Upper lobe of left lung (tissue), 6 donors: Measurements from ENCODE around the gene CLIP4. TPM values are rescaled to one million over a fixed set of nuclear protein-coding genes. Genes with fewer than 3 reads are reported as not detected.

Experiments
- ATAC-seq, 2 donors: fragments of 200-7000 bp; cut with Tn5 transposase; one replicate each; pipeline ENCODE4 v1.9.1; 2022; ENCODE audit warnings: mild to moderate bottlenecking in 2 of 2, moderate library complexity in 2 of 2; ENCODE audit not compliant: low FRiP score in 2 of 2
- DNase-seq, 2 donors: peaks; one replicate each; pipeline ENCODE4 v3.0.0-alpha.2; 2019 to 2020
- H3K27ac ChIP-seq, 4 donors: fragments of 200-600 bp; sonication (generic); one replicate each; pipeline ENCODE4 v1.5.1; 2016 to 2019
- H3K27me3 ChIP-seq, 4 donors: fragments of 200-600 bp; sonication (generic); one replicate each; pipeline ENCODE4 v1.5.1; 2017 to 2019
- H3K36me3 ChIP-seq, 4 donors: fragments of 200-600 bp; sonication (generic); one replicate each; pipeline ENCODE4 v1.5.1; 2016 to 2019
- H3K4me1 ChIP-seq, 4 donors: fragments of 200-600 bp; sonication (generic); one replicate each; pipeline ENCODE4 v1.5.1; 2018 to 2019
- H3K4me3 ChIP-seq, 4 donors: fragments of 200-600 bp; sonication (generic); one replicate each; pipeline ENCODE4 v1.5.1; 2017 to 2019; ENCODE audit warnings: mild to moderate bottlenecking in 2 of 4, moderate library complexity in 1 of 4
- H3K9me3 ChIP-seq, 4 donors: fragments of 200-600 bp; sonication (generic); one replicate each; pipeline ENCODE4 v1.5.1; 2018 to 2019
- CTCF ChIP-seq, 6 experiments: fragments of 450-650 bp in 4 of 6; fragments of 200-600 bp in 2 of 6; sonication (generic) in 2 of 6; IDR thresholded peaks; one replicate each; pipeline ENCODE4 v1.5.1; 2016 to 2019; ENCODE audit warnings: antibody characterized with exemption in 6 of 6
- EP300 ChIP-seq, 4 donors: sonication (generic); formaldehyde crosslinking; IDR thresholded peaks; one replicate each; pipeline ENCODE4 v1.5.1; 2017; ENCODE audit warnings: antibody characterized with exemption in 4 of 4, control low read depth in 2 of 4
- POLR2A ChIP-seq, 4 donors: fragments of 450-650 bp; IDR thresholded peaks; one replicate each; pipeline ENCODE4 v1.5.1; 2016 to 2017; ENCODE audit warnings: antibody characterized with exemption in 4 of 4, mild to moderate bottlenecking in 2 of 4
- POLR2AphosphoS5 ChIP-seq, 2 donors: sonication (generic); formaldehyde crosslinking; IDR thresholded peaks; one replicate each; pipeline ENCODE4 v1.5.1; 2017; ENCODE audit warnings: antibody characterized with exemption in 2 of 2
- WGBS, 2 donors: methylation state at CpG; one replicate each; pipeline ENCODE4 v1.1.5; 2017 to 2018; 5-methylcytosine and 5-hydroxymethylcytosine counted together
- total RNA-seq, 6 donors: library from RNA; depleted of rRNA in 4 of 6; stranded (reverse); fragments of >200 nt in 4 of 6; gene quantifications; one replicate each; pipeline versions ENCODE4 v1.1.0 to v1.2.1, GENCODE V29; 2016 to 2021
- donor health status: DM: no; HTN: no; CAD: no; lungs with moderate emphysema.
- donor health status: DM: no; HTN: yes; CAD: no; lungs with severe emphysema.

CLIP4 gene
- total RNA-seq, 6 donors from 2014 or later = 46.0 to 104 (median 69.5) TPM

DNA sequence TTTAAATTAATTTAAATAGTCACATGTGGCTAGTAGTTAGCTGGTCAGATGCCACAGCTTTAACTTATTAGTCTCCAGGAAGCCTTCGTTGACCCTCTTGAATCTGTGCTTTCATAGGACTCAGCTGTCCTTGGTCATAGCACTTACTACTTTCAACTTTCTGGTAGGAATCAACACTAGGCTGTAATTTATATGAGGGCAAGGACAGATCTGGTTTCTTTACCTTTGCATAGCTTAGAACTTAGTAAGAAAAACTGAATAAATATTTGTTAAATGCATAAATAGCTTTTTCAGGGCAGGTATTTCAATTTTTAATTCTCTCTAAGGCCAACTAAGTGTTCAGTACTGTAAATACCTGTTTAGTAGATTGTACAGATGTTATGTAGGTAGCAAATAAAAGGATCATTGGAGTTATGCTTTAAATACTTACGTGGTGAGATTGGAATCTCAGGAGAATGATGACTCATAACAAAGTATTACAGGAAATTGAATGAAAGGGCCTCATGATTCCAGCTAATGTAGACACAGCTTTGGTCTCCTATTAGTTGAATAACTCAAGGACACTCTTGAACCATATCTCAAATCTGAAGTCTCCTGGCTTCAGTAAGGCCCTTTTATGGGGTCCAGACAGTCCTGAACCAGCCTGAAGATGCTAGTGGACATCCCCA is 2.6 kb downstream of the CLIP4 start:
- 51 to 57% methylated on average over 2 of the region's 2 CpGs for WGBS, 2 donors
- peak overlapping the region; percentile 49 to 93 (median 75) for H3K27ac ChIP-seq
- DNase-seq = no peak
- no peaks in the 10 kb centered on the region for H3K9me3 ChIP-seq
- H3K36me3 ChIP-seq = no peaks in the 10 kb centered on the region
- TF ChIP-seq EP300 (IDR thresholded peaks at IDR 0.05) = peak in 1 of 4 donors; percentile 83
- no peak for TF ChIP-seq CTCF (IDR thresholded peaks at IDR 0.05)
- ATAC-seq = peak in 1 of 2 donors; percentile 39
- H3K27me3 ChIP-seq = peaks cover 0 to 3% (median 0%) of the 10 kb centered on the region in 4 donors
- H3K4me1 ChIP-seq = peaks cover 19 to 53% (median 22%) of the 10 kb centered on the region in 4 donors
- H3K4me3 ChIP-seq = no peak overlapping the region

- DNase-seq = no peak
- Histone ChIP-seq H3K9me3 (peaks cover 0 to 2% (median 0%) of the 10 kb centered on the region in 4 donors), H3K36me3 (peaks cover 0 to 3% (median 0%) of the 10 kb centered on the region in 4 donors), H3K27me3 (peaks cover 0 to 3% (median 0%) of the 10 kb centered on the region in 4 donors), H3K27ac (peak overlapping the region in 1 of 4 donors; percentile 89), H3K4me3 (no peak overlapping the region), H3K4me1 (peaks cover 16 to 48% (median 20%) of the 10 kb centered on the region in 4 donors)
- 43 to 52% methylated on average over 4 of the region's 4 CpGs for WGBS, 2 donors
- TF ChIP-seq POLR2AphosphoS5 (IDR thresholded peaks at IDR 0.05) = no peak
- TF ChIP-seq CTCF (IDR thresholded peaks at IDR 0.05) = no peak
- TF ChIP-seq EP300 (IDR thresholded peaks at IDR 0.05) = no peak
- TF ChIP-seq POLR2A (IDR thresholded peaks at IDR 0.05) = no peak
- ATAC-seq = no peak
Observed at GRCh38 chr2:29119211-29119610, 4.0 kb downstream of the CLIP4 start.

DNA sequence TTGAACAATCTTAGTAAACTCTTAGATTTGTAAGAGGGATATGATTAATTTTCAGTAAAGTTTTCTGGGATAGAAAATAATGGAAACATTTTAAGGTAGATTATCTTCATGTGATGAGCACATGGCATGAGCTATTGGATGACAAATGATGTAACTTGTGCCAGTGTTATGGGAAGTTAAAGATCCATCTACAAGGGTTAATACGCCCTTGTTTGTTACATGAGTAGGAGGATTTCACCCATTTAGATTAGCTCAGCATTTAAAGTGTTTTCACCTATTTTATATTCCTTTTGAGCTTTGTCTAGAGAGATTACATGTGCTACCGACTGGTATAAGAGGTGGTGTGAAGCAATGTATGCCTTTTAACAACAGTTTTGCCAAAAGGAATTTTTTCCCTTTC is 5.6 kb downstream of the CLIP4 start:
- H3K9me3 ChIP-seq = peaks cover 0 to 3% (median 0%) of the 10 kb centered on the region in 4 donors
- 79 to 83% methylated on average over 2 of the region's 2 CpGs for WGBS, 2 donors
- peaks cover 0 to 3% (median 0%) of the 10 kb centered on the region in 4 donors for H3K36me3 ChIP-seq
- H3K27ac ChIP-seq = no peak overlapping the region
- H3K4me1 ChIP-seq = peaks cover 8 to 33% (median 14%) of the 10 kb centered on the region in 4 donors
- H3K4me3 ChIP-seq = no peak overlapping the region
- TF ChIP-seq POLR2AphosphoS5 (IDR thresholded peaks at IDR 0.05) = no peak
- no peak for TF ChIP-seq EP300 (IDR thresholded peaks at IDR 0.05)
- TF ChIP-seq POLR2A (IDR thresholded peaks at IDR 0.05) = no peak
- TF ChIP-seq CTCF (IDR thresholded peaks at IDR 0.05) = no peak
- ATAC-seq = no peak
- DNase-seq = no peak
- H3K27me3 ChIP-seq = no peaks in the 10 kb centered on the region

DNA sequence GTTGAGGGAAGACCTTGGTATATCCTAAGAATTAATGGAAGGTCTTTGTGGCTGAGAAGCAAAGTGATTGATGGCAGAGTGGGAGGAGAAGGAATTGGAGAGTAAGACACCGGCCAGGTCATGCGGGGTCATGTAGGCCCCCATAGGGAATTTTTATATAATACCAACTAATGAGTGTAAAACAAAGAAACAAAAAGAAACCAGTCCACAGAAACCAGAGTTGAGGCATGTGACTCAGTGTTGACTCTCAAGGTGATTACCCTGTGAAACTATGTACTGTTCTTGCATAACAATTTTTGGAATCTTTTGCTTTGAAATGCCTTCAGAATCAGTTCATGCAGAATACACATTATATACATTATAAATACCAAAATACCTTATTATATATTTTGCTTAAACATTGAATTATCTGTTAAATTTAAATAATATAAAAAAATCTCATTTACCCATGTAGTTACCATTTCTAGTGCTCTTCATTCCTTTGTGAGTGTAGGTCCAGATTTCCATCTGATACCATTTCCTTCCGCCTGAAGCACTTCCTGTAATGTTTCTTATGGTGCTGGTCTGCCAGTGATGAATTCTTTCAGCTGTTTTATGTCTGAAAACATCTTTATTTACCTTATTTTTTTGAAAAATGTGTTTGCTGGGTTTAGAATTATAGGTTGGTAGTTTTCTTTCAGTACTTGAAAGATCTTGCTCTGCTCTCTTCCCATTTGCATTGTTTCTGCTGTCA is 8.6 kb downstream of the CLIP4 start:
- 81 to 89% methylated on average over 3 of the region's 3 CpGs for WGBS, 2 donors
- peaks cover 0 to 3% (median 0%) of the 10 kb centered on the region in 4 donors for H3K9me3 ChIP-seq
- H3K27ac ChIP-seq = no peak overlapping the region
- TF ChIP-seq POLR2AphosphoS5 (IDR thresholded peaks at IDR 0.05) (no peak), EP300 (IDR thresholded peaks at IDR 0.05) (no peak), CTCF (IDR thresholded peaks at IDR 0.05) (no peak), POLR2A (IDR thresholded peaks at IDR 0.05) (no peak)
- H3K4me3 ChIP-seq = no peak overlapping the region
- ATAC-seq = no peak
- H3K27me3 ChIP-seq = no peaks in the 10 kb centered on the region
- H3K4me1 ChIP-seq = peaks cover 0 to 5% (median 4%) of the 10 kb centered on the region in 4 donors
- peaks cover 0 to 3% (median 0%) of the 10 kb centered on the region in 4 donors for H3K36me3 ChIP-seq
- DNase-seq = no peak
